Activated CD8-positive, alpha-beta T cell treated with anti-CD3 and anti-CD28 coated beads, Interleukin-2, amount 10 ng/mL, durations not matched to agents 7 days and 5 days (primary cell): Measurements from ENCODE around the gene SURF1. TPM values are rescaled to one million over a fixed set of nuclear protein-coding genes. Genes with fewer than 3 reads are reported as not detected.
"Not testable (repeated sequence)": the region's sequence is repeated elsewhere in the genome, so short reads cannot be mapped to it uniquely, and the experiment has no call there.

Experiments
- ATAC-seq: fragments of 150-1000 bp; cut with Tn5 transposase; one replicate; pipeline ENCODE4 v1.10.0; 2021; ENCODE audit warnings: moderate library complexity
- CTCF ChIA-PET: fragments of 350-600 bp; sonication (Branson Sonifier 250); formaldehyde crosslinking; loops from one replicate; lab custom pipeline; 2021; ENCODE audit warnings: antibody characterized with exemption; lab: Charles Lee
- POLR2A ChIA-PET: fragments of 350-600 bp; sonication (Branson Sonifier 250); formaldehyde crosslinking; loops from one replicate; lab custom pipeline; 2021; ENCODE audit warnings: antibody characterized with exemption; lab: Charles Lee
- DNase-seq: peaks from one replicate; pipeline ENCODE4 v3.0.0-alpha.2; 2020
- H3K27ac Mint-ChIP-seq: one replicate; pipeline ENCODE4 v1.8.0; 2021; ENCODE audit warnings: mild to moderate bottlenecking, mixed read lengths
- H3K27me3 Mint-ChIP-seq: one replicate; pipeline ENCODE4 v1.8.0; 2021; ENCODE audit warnings: low read depth, mixed read lengths
- H3K36me3 Mint-ChIP-seq: one replicate; pipeline ENCODE4 v1.8.0; 2021; ENCODE audit warnings: low read depth, mixed read lengths
- H3K4me1 Mint-ChIP-seq: one replicate; pipeline ENCODE4 v1.8.0; 2021; ENCODE audit warnings: low read depth, mixed read lengths
- H3K4me3 Mint-ChIP-seq: one replicate; pipeline ENCODE4 v1.8.0; 2021; ENCODE audit warnings: mild to moderate bottlenecking, mixed read lengths
- H3K9me3 Mint-ChIP-seq: one replicate; pipeline ENCODE4 v1.8.0; 2022; ENCODE audit warnings: mixed read lengths; ENCODE audit not compliant: insufficient read depth
- total RNA-seq, 2 experiments: library from RNA; stranded (reverse); gene quantifications; one replicate each; pipeline ENCODE4 v1.2.3, GENCODE V29; 2021

Gene SURF1
- total RNA-seq, 2 experiments from 2014 or later = 37.4 to 39.1 TPM

GRCh38 chr9:133333011-133333410, 23.3 kb downstream of the SURF1 start:
- Mint-ChIP-seq H3K27ac (no peak overlapping the region), H3K4me3 (no peak overlapping the region), H3K4me1 (peaks cover 37% of the 10 kb centered on the region), H3K36me3 (peaks cover 63% of the 10 kb centered on the region), H3K27me3 (no peaks in the 10 kb centered on the region), H3K9me3 (no peaks in the 10 kb centered on the region)
- ATAC-seq (no peak), DNase-seq (no peak)
- ChIA-PET CTCF (no interaction called here), POLR2A (interaction anchor here (0.8 to 3.8 kb wide), 2 partner anchors 15 to 38 kb away, joined by 3 to 21 read pairs; partner anchors contain the start of genes MED22 and RPL7A)

GRCh38 chr9:133332381-133332730, 23.9 kb downstream of the SURF1 start:
- DNase-seq (no peak), ATAC-seq (no peak)
- Mint-ChIP-seq H3K4me1 (peaks cover 37% of the 10 kb centered on the region), H3K27ac (no peak overlapping the region), H3K4me3 (no peak overlapping the region), H3K36me3 (peaks cover 59% of the 10 kb centered on the region), H3K9me3 (no peaks in the 10 kb centered on the region), H3K27me3 (no peaks in the 10 kb centered on the region)
- CTCF ChIA-PET = interaction anchor here (4.5 kb wide), 1 partner anchor 145 kb away, joined by 35 read pairs; no protein-coding TSS in a partner anchor
- POLR2A ChIA-PET = interaction anchor here (0.8 to 3.8 kb wide), 2 partner anchors 16 to 38 kb away, joined by 3 to 21 read pairs; partner anchors contain the start of genes MED22 and RPL7A

GRCh38 chr9:133331641-133332380, 24.5 kb downstream of the SURF1 start:
- POLR2A ChIA-PET = interaction anchor here (0.8 kb wide), 1 partner anchor 39 kb away, joined by 3 read pairs; no protein-coding TSS in a partner anchor

GRCh38 chr9:133331221-133331620, 25.1 kb downstream of the SURF1 start:
- ChIA-PET CTCF (interaction anchor here (1.0 to 4.5 kb wide), 4 partner anchors 8 to 314 kb away, joined by 3 to 35 read pairs (median 8); no protein-coding TSS in a partner anchor), POLR2A (interaction anchor here (1.2 kb wide), 1 partner anchor 148 kb away, joined by 5 read pairs; the partner anchor contains the start of gene SLC2A6)
- H3K4me3 Mint-ChIP-seq = no peak overlapping the region
- H3K27ac Mint-ChIP-seq = no peak overlapping the region
- H3K9me3 Mint-ChIP-seq = no peaks in the 10 kb centered on the region
- H3K36me3 Mint-ChIP-seq = peaks cover 56% of the 10 kb centered on the region
- no peaks in the 10 kb centered on the region for H3K27me3 Mint-ChIP-seq
- ATAC-seq = no peak
- H3K4me1 Mint-ChIP-seq = peaks cover 28% of the 10 kb centered on the region
- no peak for DNase-seq

More at GRCh38 chr9:133331641-133332380, 24.5 kb downstream of the SURF1 start:
- Mint-ChIP-seq H3K27me3 (no peaks in the 10 kb centered on the region), H3K36me3 (peaks cover 59% of the 10 kb centered on the region), H3K4me3 (no peak overlapping the region), H3K9me3 (no peaks in the 10 kb centered on the region), H3K4me1 (peaks cover 34% of the 10 kb centered on the region), H3K27ac (no peak overlapping the region)
- CTCF ChIA-PET = interaction anchor here (4.5 kb wide), 1 partner anchor 145 kb away, joined by 35 read pairs; no protein-coding TSS in a partner anchor
- ATAC-seq = no peak
- no peak for DNase-seq

- not testable (repeated sequence) for H3K27ac Mint-ChIP-seq, DNase-seq, ATAC-seq, H3K4me3 Mint-ChIP-seq, H3K27me3 Mint-ChIP-seq, H3K9me3 Mint-ChIP-seq
- ChIA-PET POLR2A (interaction anchor here (1.4 kb wide), 1 partner anchor 19 kb away, joined by 4 read pairs; no protein-coding TSS in a partner anchor), CTCF (interaction anchor here (0.7 to 4.5 kb wide), 11 partner anchors 10 to 307 kb away, joined by 3 to 35 read pairs (median 7); partner anchors contain the start of gene STKLD1)
- Mint-ChIP-seq H3K36me3 (peaks cover 41% of the 10 kb centered on the region), H3K4me1 (peaks cover 13% of the 10 kb centered on the region)
Measured at GRCh38 chr9:133329306-133330156, 26.8 kb downstream of the SURF1 start.

- H3K27ac Mint-ChIP-seq = no peak overlapping the region
Measured at GRCh38 chr9:133327834-133328484, 28.3 kb downstream of the SURF1 start.

GRCh38 chr9:133327021-133327420, 29.3 kb downstream of the SURF1 start:
- H3K27ac Mint-ChIP-seq, POLR2A ChIA-PET, H3K4me1 Mint-ChIP-seq, CTCF ChIA-PET, H3K4me3 Mint-ChIP-seq, ATAC-seq, H3K27me3 Mint-ChIP-seq, H3K9me3 Mint-ChIP-seq, DNase-seq: not testable (repeated sequence)
- peaks cover 20% of the 10 kb centered on the region for H3K36me3 Mint-ChIP-seq

More at GRCh38 chr9:133327834-133328484, 28.3 kb downstream of the SURF1 start:
- ATAC-seq = no peak
- H3K36me3 Mint-ChIP-seq = peaks cover 28% of the 10 kb centered on the region
- ChIA-PET POLR2A (no interaction called here), CTCF (interaction anchor here (4.5 kb wide), 1 partner anchor 141 kb away, joined by 35 read pairs; no protein-coding TSS in a partner anchor)
- H3K4me1 Mint-ChIP-seq = peaks cover 5% of the 10 kb centered on the region
- H3K4me3 Mint-ChIP-seq = no peak overlapping the region
- no peak for DNase-seq
- H3K9me3 Mint-ChIP-seq = no peaks in the 10 kb centered on the region
- H3K27me3 Mint-ChIP-seq = no peaks in the 10 kb centered on the region

GRCh38 chr9:133323991-133324703, 32.1 kb downstream of the SURF1 start:
- ChIA-PET POLR2A (no interaction called here), CTCF (interaction anchor here (1.6 kb wide), 1 partner anchor 138 kb away, joined by 3 read pairs; no protein-coding TSS in a partner anchor)
- Mint-ChIP-seq H3K4me3 (no peak overlapping the region), H3K27ac (no peak overlapping the region), H3K27me3 (no peaks in the 10 kb centered on the region), H3K36me3 (peaks cover 3% of the 10 kb centered on the region), H3K4me1 (no peaks in the 10 kb centered on the region), H3K9me3 (no peaks in the 10 kb centered on the region)
- no peak for ATAC-seq
- DNase-seq = no peak

GRCh38 chr9:133323211-133323610, 33.1 kb downstream of the SURF1 start:
- ATAC-seq (no peak), DNase-seq (no peak)
- H3K4me1 Mint-ChIP-seq = no peaks in the 10 kb centered on the region
- H3K4me3 Mint-ChIP-seq = no peak overlapping the region
- H3K36me3 Mint-ChIP-seq = no peaks in the 10 kb centered on the region
- no peaks in the 10 kb centered on the region for H3K9me3 Mint-ChIP-seq
- H3K27me3 Mint-ChIP-seq = no peaks in the 10 kb centered on the region
- ChIA-PET POLR2A (no interaction called here), CTCF (interaction anchor here (1.6 kb wide), 1 partner anchor 137 kb away, joined by 3 read pairs; no protein-coding TSS in a partner anchor)
- no peak overlapping the region for H3K27ac Mint-ChIP-seq

GRCh38 chr9:133322701-133323100, 33.6 kb downstream of the SURF1 start:
- H3K36me3 Mint-ChIP-seq = no peaks in the 10 kb centered on the region
- H3K9me3 Mint-ChIP-seq = no peaks in the 10 kb centered on the region
- POLR2A ChIA-PET = no interaction called here
- DNase-seq (no peak), ATAC-seq (no peak)
- H3K4me1 Mint-ChIP-seq = no peaks in the 10 kb centered on the region
- H3K27ac Mint-ChIP-seq = no peak overlapping the region
- H3K27me3 Mint-ChIP-seq = no peaks in the 10 kb centered on the region
- H3K4me3 Mint-ChIP-seq = no peak overlapping the region
- CTCF ChIA-PET = no interaction called here
